DOHH2 (cell line): ENCODE measurements around the gene GNA14.

Source experiments
- CTCF ChIP-seq: fragments of 200-600 bp; sonication (generic); IDR thresholded peaks from one replicate; pipeline ENCODE4 v1.5.1; 2014; ENCODE audit warnings: antibody characterized with exemption, mild to moderate bottlenecking, low read depth, low read length; ENCODE audit not compliant: poor library complexity, severe bottlenecking
- EZH2phosphoT487 ChIP-seq: fragments of 200-600 bp; sonication (generic); IDR thresholded peaks from 2 replicates; pipeline ENCODE4 v1.6.1; 2017; ENCODE audit warnings: borderline replicate concordance, mild to moderate bottlenecking, antibody characterized with exemption, low read length, moderate library complexity, mixed read lengths

- TF ChIP-seq CTCF (no peak), EZH2phosphoT487 (no peak)
These were observed 29.3 kb upstream of the GNA14 start for GRCh38 chr9:77677397-77677796.
